ENCODE data around the gene RUNDC1. TPM values are rescaled to one million over a fixed set of nuclear protein-coding genes. Genes with fewer than 3 reads are reported as not detected.

Gene RUNDC1
- total RNA-seq, 6 experiments from 2014 or later = 9.9 to 14.6 (median 10.3) TPM

DNA sequence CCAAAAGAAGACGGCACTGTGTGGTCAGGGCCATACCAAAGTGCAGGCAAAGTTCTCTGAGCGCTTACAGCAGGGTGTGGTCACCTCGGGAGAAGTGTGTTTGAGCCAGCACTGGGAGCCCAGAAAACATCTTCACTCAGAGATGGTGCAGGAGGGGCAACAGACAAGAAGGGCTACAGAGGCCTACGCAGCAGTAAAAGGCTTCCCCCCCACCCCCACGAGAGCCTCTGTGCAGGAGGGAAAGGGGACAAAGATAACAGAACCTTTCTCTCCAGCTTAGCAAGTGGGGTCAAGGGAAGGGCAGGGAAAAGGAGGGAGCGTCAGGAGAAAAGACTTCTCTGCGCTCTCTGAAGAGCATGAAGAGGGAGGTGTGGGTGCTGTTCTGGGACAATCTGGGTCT, 39.1 kb downstream of the RUNDC1 start:
- H3K27ac Mint-ChIP-seq = peak overlapping the region; percentile 74
- H3K36me3 Mint-ChIP-seq (ENCODE audit: low read depth) = peaks cover 9% of the 10 kb centered on the region

GRCh38 chr17:43020030-43020621, 39.8 kb downstream of the RUNDC1 start:
- Mint-ChIP-seq H3K4me3 (peak overlapping the region; percentile 90), H3K36me3 (ENCODE audit: low read depth) (peaks cover 9% of the 10 kb centered on the region), H3K4me1 (ENCODE audit: low read depth) (peaks cover 44% of the 10 kb centered on the region), H3K27ac (peak overlapping the region; percentile 74; the same call in 1 of the 2 replicates), H3K27me3 (ENCODE audit: insufficient read depth) (no peaks in the 10 kb centered on the region; the same call in 1 of the 2 replicates), H3K9me3 (no peaks in the 10 kb centered on the region)
- TF ChIP-seq, protein P1, sequence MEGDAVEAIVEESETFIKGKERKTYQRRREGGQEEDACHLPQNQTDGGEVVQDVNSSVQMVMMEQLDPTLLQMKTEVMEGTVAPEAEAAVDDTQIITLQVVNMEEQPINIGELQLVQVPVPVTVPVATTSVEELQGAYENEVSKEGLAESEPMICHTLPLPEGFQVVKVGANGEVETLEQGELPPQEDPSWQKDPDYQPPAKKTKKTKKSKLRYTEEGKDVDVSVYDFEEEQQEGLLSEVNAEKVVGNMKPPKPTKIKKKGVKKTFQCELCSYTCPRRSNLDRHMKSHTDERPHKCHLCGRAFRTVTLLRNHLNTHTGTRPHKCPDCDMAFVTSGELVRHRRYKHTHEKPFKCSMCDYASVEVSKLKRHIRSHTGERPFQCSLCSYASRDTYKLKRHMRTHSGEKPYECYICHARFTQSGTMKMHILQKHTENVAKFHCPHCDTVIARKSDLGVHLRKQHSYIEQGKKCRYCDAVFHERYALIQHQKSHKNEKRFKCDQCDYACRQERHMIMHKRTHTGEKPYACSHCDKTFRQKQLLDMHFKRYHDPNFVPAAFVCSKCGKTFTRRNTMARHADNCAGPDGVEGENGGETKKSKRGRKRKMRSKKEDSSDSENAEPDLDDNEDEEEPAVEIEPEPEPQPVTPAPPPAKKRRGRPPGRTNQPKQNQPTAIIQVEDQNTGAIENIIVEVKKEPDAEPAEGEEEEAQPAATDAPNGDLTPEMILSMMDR (IDR thresholded peaks at IDR 0.05) = no peak
- no peak for DNase-seq

More for the DNA sequence above, 39.1 kb downstream of the RUNDC1 start:
- no peak for DNase-seq
- H3K9me3 Mint-ChIP-seq = no peaks in the 10 kb centered on the region
- peaks cover 44% of the 10 kb centered on the region for H3K4me1 Mint-ChIP-seq (ENCODE audit: low read depth)
- TF ChIP-seq, protein P1 (IDR thresholded peaks at IDR 0.05) = no peak
- H3K4me3 Mint-ChIP-seq = peak overlapping the region; percentile 90; the same call in 1 of the 2 replicates
- no peaks in the 10 kb centered on the region; the same call in 1 of the 2 replicates for H3K27me3 Mint-ChIP-seq (ENCODE audit: insufficient read depth)

DNA sequence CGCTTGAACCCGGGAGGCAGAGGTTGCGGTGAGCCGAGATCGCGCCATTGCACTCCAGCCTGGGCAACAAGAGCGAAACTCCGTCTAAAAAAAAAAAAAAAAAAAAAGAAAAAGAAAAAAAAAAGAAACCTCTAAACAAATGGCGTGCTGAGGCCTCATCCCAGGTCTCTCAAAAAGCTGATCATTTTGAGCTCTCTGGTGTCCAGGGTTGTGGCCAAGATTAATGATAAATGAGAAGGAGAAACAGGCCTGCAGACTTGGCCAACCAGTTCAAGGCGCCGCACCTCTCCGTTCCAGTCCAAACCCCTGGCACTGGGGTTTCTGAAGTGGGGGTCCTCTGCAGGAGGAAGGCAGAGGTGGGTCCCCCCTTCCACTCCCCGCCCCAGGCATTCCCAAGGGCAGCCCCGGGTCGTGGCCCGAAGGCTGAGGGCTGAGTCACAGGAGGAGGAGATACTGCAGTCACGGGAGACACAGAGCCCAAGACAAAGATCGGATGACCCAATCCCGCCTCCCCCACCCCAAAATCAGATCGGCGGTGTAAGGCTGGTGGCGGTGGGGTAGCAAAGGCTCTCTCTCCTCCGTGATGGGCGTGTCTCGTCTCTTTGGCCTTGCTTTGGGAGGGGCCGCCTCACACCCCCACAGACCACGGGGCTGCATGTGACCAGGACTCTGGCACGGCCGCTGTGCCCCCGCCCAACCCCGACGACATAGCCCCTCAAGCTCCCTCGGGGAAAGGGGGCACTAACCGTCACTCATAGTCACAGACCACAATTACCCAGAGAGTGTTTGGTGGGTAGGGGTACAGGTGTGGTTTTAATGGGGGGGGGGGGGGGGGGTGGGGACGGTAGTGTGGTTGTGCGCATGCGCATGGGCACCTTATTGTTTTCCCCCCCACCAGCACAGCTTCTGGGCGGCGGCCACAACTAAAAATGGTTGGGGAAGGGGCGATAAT, 40.7 kb downstream of the RUNDC1 start:
- peak overlapping the region; percentile 90 for H3K4me3 Mint-ChIP-seq
- H3K4me1 Mint-ChIP-seq (ENCODE audit: low read depth) = peaks cover 34% of the 10 kb centered on the region
- H3K27ac Mint-ChIP-seq = peak overlapping the region; percentile 84
- H3K36me3 Mint-ChIP-seq (ENCODE audit: low read depth) = 0 out of 2 replicates have a peak, but pooled peaks cover 7% of the 10 kb centered on the region
- TF ChIP-seq, protein P1 (IDR thresholded peaks at IDR 0.05) = no peak
- no peaks in the 10 kb centered on the region; the same call in none of the 2 replicates for H3K27me3 Mint-ChIP-seq (ENCODE audit: insufficient read depth)
- H3K9me3 Mint-ChIP-seq = no peaks in the 10 kb centered on the region
- peak; percentile 41 for DNase-seq

- Mint-ChIP-seq H3K9me3 (no peaks in the 10 kb centered on the region), H3K36me3 (ENCODE audit: low read depth) (0 out of 2 replicates have a peak, but pooled peaks cover 5% of the 10 kb centered on the region)
Observed at GRCh38 chr17:43021741-43022512, 41.6 kb downstream of the RUNDC1 start, which contains the start of gene VAT1. Gene VAT1, minus strand, starts transcription at chr17:43022385. Its CDS starts 63 bp downstream, at chr17:43022322.

More at GRCh38 chr17:43021741-43022512, 41.6 kb downstream of the RUNDC1 start, which contains the start of gene VAT1:
- H3K27me3 Mint-ChIP-seq (ENCODE audit: insufficient read depth) = peaks cover 4% of the 10 kb centered on the region
- H3K4me3 Mint-ChIP-seq = peak within 1 kb of the TSS; percentile 90
- H3K27ac Mint-ChIP-seq = peak within 1 kb of the TSS; percentile 84
- H3K4me1 Mint-ChIP-seq (ENCODE audit: low read depth) = peaks cover 32% of the 10 kb centered on the region
- TF ChIP-seq, protein P1 (IDR thresholded peaks at IDR 0.05) = peak; percentile 12; the same call in 1 of the 2 replicates
- peak; percentile 50 for DNase-seq
